ENCODE data around the gene HES3.

GRCh38 chr1:6281511-6282402, 37.8 kb downstream of the HES3 start:
- TF ChIP-seq CTCF (IDR thresholded peaks at IDR 0.05; ENCODE audit: low read depth, low read length, poor library complexity, severe bottlenecking) (no peak), EZH2phosphoT487 (IDR thresholded peaks at IDR 0.05; ENCODE audit: borderline replicate concordance, low read length) (no peak)

Measured in DOHH2 (cell line).